GM18502 (cell line): ENCODE measurements around the gene YWHAQ.

Experiments used
- ATAC-seq: cut with Tn5 transposase; IDR thresholded peaks from one replicate; pipeline ENCODE4 v1.9.1; 2021; ENCODE audit warnings: mild to moderate bottlenecking; ENCODE audit not compliant: unreplicated experiment, poor library complexity

Gene YWHAQ

DNA sequence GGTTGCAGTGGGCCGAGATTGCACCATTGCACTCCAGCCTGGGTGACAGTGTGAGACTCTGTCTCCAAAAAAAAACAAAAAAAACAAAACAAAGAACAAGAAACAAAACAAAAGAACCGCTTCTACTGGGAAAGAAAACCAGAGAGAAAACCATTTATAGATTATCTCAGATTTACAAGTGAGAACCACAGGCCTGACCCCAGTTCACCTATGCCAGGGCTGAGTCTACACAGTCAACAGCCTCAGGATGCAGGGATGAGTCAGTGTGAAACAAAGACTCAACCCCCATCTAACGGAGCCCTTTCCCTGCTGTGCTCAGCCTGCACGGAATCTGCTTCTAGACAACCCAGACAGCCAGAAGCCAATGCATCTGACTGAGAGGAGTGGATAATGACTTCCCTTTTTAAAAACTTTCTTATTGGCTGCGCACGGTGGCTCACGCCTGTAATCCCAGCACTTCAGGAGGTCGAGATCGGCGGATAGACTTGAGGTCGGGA is 25.5 kb upstream of the YWHAQ start:
- ATAC-seq, result peak; percentile 85

DNA sequence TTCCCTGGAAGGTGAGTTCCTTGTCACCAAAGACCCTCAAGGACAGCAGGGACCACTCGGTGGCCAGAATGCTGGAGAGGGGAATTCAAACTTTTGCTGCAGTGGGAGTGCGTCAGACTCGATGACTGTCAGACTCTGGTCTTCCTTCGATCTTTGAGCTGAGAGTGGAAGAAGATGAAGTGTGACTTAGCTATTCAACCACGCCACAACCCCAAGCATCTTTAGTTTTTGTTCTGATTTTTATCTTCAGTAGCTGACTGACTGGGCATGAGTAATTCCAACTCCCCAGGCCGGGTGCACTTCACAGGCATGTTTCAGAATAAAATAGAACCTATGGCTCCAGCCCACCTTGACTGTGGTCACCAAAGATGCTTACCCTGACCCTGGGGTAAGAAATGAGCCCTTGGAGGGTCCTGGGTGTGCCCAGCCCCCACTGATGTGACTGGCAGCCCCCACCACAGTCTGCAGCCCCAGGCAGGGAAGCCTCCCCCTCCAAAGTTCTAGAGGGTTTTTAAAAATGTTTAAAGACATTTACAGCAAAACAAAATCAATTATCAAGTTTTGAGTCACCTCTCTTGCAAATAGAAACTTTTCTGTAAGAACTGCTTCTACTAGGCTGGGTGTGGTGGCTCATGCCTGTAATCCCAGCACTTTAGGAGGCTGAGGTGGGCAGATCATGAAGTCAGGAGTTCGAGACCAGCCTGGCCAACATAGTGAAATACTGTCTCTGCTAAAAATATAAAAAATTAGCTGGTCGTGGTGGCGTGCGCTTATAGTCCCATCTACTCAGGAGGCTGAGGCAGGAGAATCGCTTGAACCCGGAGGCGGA is 24.9 kb upstream of the YWHAQ start:
- ATAC-seq, result peak; percentile 64

DNA sequence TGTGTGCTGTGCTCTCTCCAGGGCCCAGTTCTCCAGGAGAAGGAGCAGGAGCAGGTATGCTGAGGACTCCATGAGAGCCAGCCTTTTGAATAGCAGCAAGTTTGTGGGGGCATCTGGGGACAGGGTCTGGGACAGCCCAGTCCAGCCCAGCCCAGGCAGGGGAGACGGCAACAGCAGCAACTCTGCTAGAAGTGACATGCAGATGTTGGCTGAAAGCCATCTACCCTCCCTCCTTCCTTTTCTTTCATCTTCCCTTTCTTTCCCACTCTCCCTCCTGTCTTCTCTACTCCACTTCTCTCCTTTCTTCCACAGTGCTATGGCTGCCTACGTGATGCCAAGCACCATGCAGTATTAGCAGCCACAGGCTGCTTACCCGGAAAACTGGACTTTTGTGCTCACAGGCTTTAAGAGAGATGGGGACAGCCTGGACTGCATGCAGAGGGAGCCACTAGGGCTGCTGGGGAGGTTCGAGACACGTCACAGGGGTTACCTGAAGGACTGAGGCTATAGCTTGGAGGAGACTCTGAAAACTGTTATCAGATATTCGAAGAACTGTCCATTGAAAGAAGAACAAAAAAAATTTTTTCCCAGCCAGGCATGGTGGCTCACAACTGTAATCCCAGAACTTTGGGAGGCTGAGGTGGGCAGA is 23.8 kb upstream of the YWHAQ start:
- ATAC-seq, result no peak

DNA sequence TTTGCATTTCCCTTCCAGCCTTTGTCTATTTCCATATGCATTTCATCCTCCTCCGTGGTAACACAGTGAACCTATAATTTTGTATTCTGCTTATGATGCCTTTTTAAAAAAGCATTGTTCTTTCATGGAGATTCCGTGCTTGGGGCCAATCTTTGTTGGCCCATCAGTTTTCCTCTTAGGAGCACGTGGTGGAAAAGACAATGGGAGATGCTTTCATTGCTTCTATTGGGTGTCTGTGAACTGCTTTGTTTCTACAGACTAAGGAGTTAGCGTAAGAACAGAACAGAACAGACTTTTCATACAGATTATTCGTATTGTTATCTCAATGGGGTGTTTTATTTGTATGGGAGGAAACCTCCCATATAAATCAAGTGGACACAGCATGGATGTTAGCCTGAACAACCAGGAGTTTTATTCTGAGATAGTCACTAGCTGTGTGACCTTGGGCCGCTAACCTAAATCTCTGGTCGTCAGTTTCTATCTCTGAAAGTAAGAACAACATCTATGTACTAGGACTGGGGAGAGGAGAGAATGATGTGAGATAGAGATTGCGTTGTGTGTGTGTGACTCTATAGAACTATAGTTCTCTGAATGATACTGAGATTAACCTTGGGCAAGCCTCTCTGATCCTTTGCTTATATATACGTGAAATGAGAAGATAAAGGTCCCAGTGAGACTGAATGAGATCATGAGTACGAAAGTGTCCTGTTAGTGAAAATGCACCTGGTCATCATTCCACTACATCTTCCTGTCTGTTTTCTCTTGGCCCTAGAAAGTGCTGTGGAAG is 22.9 kb upstream of the YWHAQ start:
- ATAC-seq, result no peak

DNA sequence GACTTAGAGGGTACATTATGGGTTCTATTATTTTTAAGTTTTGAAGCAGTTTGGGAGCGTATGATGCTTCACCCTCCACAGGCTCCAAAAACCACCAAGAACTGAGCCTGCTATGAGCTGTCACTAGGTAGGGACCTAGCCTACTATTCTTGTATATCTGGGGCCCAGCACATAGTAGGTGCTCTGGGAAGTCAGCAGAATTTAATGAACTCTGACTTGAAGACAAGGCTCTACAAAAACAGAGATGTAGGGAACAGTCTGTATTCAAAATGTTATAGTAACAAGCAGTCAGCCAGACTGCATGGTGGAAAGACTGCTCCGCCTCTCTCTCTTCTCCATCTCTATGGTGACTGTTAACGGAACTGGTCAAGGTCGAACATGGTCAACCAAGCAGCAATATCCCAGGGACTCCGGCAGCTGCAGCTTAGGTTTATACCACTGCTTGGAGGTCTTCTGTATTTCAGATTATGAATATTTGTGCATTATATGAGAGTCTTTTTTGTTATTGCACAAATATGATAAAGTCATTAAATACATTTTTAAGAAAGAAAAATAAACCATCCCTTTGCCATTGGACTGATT is 22.2 kb upstream of the YWHAQ start:
- no peak for ATAC-seq

DNA sequence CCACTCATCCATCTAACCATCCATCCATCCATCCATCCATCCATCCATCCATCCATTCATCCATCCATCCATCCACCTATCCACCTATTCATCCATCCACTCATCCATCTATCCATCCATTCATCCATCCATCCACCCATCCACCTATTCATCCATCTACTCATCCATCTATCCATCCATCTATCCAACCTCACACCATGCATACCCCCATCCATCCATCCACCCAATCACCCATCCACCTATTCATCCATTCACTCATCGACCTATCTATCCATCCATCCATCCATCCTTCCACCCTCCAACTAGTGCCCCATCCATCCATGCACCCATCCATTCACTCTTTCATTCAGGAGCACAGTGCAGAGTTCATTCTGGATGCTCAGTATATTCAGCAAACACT is 21.5 kb upstream of the YWHAQ start:
- no peak for ATAC-seq

DNA sequence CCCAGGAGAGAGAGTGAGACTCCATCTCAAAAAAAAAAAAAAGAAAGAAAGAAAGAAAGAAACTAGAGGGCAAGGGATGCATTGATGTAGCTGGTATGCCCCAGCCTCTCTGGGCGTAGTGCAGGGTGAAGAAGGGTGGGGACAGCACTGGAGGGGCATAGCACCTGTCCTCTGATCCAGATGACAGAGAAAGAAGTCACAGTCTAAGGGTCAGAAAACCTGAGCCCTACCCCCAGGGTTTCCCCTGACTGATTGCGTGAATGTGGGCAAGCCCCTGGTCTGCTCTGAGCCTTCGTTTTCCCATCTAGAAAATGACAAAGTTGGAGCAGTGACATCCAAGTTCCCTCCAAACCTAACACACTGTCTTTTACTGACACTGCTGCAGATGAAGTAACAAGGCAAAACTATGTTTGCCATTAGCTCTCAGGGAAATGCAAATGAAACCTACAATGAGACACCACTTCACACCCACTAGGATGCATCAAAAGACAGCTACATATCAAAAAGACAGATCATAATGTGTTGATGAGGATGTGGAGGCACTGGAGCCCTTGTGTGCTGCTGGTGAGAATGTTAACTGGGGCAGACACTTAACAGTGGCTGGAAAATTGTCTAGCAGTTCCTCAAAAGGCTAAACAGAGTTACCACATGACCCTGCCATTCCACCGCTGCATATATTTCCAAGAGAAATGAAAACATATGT is 19.5 kb upstream of the YWHAQ start:
- no peak for ATAC-seq

DNA sequence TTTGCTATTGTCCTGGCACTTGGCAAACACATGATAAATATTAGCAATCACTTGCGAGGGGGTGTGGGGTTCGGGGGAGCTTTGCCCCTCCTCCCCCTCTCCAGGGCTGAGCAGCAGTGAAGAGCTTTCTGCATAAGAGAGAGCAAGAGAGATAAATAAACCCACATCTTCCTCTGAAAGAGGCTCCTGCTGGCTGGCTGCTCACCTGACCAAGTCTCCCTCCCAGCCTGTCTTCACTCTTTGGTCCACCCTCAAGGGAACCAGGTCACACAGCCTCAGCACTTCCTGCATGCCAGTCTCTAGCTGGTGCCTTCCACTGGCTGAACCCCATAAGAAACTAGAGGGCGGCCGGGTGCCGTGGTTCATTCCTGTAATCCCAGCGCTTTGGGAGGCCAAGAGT is 18.5 kb upstream of the YWHAQ start:
- ATAC-seq, result no peak

DNA sequence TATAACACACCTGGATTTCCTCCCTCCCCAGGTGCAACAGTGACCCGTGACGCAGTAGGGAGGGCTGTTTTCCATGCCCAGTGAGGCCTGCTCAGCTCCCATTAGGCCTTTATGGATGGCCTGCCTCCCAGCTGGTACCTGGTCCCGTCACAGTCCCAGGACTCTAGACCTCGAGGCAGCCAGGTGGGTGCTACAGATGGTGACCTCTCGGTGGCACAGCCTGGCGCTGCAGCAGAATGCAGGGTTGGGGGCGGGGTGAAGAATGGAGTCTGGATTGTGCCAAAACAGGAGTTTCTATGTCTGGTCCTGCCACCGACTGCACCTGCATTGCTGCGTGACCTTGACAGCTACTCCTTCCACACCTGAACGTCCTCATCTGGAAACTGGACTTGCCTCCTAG is 18.0 kb upstream of the YWHAQ start:
- no peak for ATAC-seq

DNA sequence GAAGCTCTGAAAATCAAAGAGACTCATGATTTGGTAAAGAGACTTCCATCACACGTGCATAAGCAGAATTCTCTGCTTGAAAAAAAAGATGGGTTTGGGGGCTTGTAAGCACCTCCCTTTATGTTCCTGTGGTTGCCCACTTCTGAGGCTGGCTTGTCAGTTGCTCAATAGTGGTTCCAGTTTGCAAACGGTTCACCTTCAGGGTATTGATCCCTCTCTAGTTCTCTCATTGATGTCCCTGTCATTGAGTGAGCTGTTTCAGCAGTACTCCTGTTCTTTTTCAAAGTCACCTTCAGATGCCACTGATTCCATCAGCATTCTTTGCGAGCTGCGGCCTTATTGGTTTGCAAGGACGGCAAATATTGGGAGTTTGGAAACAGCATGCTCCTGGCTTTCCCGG is 17.1 kb upstream of the YWHAQ start:
- no peak for ATAC-seq

DNA sequence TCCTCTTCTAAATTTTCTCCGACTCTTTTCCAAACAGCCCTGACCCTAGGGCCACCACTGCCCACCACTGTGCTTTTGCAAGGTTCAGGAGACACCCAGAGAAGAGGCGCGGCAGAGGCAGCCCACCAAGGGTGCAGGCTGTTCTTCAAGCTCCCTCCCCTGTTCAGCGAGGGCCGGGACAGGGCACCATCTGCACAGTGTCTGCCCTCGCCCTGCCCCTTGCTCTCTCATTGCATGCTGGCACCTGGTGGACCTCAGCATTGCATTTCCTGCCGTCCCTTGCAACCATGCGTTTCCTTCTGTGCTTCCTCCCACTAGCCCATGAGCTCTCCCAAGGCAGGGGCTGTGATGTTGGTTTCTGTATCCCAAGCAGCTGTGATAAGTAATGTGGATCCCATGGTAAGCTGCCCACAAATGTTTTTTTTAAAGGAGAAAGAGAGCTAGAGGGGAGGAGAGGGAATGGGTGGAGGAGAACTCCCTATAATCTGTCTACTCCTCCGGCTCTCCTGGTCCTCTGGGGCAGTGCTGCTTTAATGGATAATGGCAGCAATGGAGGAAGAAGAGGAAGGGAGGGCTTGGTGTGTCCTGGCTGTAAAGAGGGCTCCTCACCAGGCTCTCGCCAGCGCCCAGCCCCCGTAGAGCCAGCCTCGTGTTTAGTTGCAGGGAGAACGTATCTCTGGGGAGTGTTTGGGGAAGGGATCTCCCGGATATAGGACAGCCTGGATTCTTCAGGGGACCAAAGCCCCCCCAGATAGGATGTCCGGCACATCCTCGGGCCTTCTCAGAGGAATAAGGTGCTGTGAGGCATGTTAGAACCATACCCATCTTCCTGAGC is 15.6 kb upstream of the YWHAQ start:
- ATAC-seq, result no peak

DNA sequence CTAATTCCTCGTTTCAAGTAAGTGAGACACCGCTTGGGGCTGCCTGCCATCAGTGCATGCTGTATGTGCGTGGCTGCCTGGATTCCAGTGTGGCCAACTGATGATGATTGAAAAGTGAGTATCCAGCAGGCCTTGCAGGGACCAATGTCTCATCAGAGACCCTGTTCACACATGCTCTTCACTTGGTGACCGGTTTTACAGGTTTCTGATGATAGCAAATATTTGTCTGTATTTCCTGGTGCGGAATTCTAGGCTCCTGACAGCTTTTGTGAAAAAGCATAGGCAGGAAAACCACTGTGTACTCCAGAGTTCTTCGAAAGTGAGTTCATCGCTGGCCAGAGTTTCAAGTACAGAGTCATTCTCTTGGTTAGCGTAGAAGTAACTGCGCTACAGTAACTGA is 13.8 kb upstream of the YWHAQ start:
- ATAC-seq, result no peak

DNA sequence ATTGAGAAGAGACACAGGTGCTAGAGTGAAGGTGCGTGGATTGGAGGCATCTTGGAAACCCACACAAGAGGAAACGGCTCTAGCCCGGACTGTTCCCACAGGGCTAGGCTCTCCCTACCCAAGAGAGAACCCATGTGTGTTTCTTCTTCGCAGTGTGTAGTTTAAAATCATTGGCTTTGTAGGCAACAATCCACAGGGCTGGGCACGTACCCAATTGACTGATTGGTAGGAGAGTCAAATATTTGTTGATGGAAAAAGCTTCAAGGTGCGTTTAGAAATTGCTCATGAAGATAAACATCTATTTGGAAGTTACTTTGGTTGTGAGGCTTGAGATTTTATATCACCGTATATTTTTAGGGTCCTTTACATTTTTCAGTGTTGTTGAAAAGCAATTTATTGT is 13.2 kb upstream of the YWHAQ start:
- no peak for ATAC-seq

DNA sequence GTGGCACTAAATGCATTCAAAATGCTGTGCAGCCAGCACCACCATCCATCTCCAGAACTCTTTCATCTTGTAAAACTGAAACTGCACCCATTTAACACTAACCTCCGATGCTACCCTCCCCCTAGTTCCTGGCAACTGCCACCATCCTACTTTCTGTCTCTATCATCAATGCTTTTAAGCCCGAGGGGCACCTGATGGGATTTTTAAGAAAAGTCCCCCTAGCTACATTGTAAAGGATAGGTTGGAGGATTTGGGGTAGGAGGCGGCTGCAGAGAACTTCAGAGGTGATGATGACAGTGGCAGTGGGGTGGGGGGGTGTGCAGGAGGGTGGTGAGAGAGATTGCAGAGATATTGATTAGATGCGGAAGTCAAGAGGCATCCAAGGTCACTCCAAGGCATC is 10.8 kb upstream of the YWHAQ start:
- no peak for ATAC-seq

DNA sequence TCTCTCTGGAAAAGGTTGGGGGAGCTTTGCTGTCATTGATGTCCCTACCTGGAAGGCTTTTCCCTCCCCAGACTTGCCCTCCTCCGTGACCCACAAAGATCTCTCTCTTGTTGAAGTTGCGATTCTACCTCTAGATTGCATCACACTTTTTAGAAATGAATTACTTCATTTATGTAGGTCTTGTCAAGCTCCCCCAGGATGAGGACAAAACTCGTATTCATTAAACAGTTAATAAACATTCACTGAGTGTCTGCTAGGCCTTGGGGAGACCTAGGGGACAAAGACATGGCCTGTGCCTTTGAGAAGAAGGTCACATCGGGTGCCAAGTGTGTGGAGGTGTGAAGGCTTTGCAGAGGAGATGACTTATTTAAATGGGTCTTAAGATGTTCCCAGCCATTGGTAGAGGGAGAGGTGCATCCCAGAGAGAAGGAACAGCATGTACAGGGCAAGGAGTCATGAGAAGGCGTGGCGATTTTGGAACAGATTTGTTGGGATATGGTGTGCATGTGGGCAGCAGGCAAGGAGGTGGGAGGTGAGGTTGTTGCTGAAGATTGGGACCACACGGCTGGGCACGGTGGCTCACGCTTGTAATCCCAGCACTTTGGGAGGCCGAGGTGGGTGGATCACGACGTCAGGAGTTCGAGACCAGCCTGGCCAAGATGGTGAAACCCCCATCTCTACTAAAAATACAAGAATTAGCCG is 9.8 kb upstream of the YWHAQ start:
- no peak for ATAC-seq

DNA sequence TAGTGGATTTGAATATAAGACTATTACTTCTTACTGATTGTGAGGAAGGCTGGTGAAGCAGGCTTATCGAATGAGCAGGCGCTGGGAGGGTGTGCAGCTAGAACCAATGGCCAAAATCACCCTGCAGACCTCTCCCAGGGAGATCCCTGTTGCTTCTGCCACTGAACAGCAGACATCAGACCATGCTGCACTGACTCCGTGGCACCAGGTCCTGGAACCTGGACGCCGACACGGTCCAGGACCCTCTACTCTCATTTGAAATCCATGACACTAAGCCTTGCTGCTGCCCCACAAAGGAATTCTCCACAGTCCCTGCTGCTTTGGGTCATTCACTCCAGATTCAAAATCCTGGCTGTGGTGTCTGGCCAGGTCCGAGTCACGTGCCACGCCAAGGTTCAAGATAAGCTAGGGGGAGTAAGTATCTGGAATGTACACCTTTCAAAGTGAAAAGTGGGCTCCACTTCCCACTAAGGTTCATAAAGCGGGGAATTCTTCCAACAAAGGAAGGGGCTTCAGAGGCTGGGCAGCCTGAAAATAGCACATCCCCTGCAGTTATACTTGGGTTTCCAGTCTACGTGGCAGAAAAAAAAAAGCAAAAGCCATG is 9.0 kb upstream of the YWHAQ start:
- no peak for ATAC-seq

DNA sequence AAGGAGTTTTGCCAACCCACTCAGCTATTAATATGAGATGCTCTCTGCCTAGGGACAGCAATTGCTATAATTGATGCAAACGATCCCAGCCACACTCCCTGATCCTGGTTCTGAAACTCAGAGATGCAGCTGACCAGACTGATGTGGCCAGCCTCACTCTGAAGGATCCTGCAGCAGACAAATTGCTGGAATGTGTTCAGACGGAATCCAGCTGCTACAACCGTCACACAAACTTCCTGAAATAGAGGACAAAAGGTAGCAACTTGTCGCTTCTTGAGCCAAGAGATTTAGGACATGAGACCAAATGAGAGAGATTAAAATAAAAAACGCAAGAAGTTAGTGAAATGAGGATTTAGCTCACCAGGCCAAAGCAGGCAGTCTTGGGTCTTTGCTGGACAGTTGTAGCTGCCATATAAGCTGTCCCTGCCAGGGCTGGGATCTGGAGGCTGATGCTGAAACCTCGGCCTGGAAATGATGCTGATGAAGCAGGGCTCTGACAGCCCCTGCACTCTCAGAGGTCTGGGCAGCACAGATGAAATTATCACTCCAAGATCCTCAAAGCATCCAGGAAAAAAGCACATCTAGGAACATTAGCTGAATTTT is 8.3 kb upstream of the YWHAQ start:
- no peak for ATAC-seq

DNA sequence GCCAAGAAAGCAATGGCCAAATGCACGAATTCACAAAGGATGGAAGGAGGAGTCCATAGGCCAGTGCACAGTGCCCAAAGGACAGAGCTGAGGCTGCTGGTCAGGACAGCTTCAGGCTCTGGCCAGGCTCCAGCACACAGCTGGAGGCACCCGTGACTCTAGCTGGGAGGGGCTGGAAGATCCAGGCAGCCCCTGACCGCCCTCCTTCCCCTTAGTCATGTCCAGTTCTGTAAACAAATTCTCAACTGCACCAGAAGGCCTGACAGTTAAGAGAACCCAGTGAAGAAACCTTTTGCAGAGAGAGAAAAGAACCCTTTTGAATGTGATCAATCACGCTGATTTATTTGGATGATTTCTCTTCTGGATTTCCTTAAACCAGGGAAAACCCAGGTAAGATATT is 7.7 kb upstream of the YWHAQ start:
- ATAC-seq, result no peak
